ENCODE results near the gene ANKRA2.
A peak's percentile ranks its signal among the peaks of the same experiment; 100 is the strongest.
"Not testable (repeated sequence)": the region's sequence is repeated elsewhere in the genome, so short reads cannot be mapped to it uniquely, and the experiment has no call there.

The ANKRA2 gene

GRCh38 chr5:73534011-73534644 lies 31.3 kb downstream of the ANKRA2 start:
- CTCF ChIA-PET: interaction anchor here (3.9 to 4.9 kb wide), 2 partner anchors 13 to 16 kb away, joined by 22 to 51 read pairs; no protein-coding TSS in a partner anchor
- Mint-ChIP-seq H3K36me3 (no peaks in the 10 kb centered on the region), H3K4me3 (no peak overlapping the region), H3K4me1 (no peaks in the 10 kb centered on the region), H3K9me3 (no peaks in the 10 kb centered on the region), H3K27ac (no peak overlapping the region), H3K27me3 (peaks cover 36% of the 10 kb centered on the region)
- DNase-seq: no peak

- Mint-ChIP-seq H3K27me3 (peaks cover 42% of the 10 kb centered on the region), H3K27ac (no peak overlapping the region), H3K4me3 (no peak overlapping the region), H3K9me3 (no peaks in the 10 kb centered on the region), H3K4me1 (no peaks in the 10 kb centered on the region), H3K36me3 (no peaks in the 10 kb centered on the region)
- DNase-seq: no peak
- CTCF ChIA-PET: no interaction called here
Measured at GRCh38 chr5:73532195-73532594, 33.2 kb downstream of the ANKRA2 start.

GRCh38 chr5:73531356-73531755 lies 34.1 kb downstream of the ANKRA2 start:
- Mint-ChIP-seq H3K4me1 (no peaks in the 10 kb centered on the region), H3K9me3 (no peaks in the 10 kb centered on the region), H3K4me3 (no peak overlapping the region), H3K27ac (no peak overlapping the region), H3K27me3 (peaks cover 46% of the 10 kb centered on the region), H3K36me3 (no peaks in the 10 kb centered on the region)
- no peak for DNase-seq
- CTCF ChIA-PET: interaction anchor here (1.6 kb wide), 1 partner anchor 10 kb away, joined by 4 read pairs; no protein-coding TSS in a partner anchor

GRCh38 chr5:73529081-73529480 lies 36.4 kb downstream of the ANKRA2 start:
- no peaks in the 10 kb centered on the region for H3K4me1 Mint-ChIP-seq
- CTCF ChIA-PET: no interaction called here
- H3K27me3 Mint-ChIP-seq: peaks cover 44% of the 10 kb centered on the region
- H3K9me3 Mint-ChIP-seq: no peaks in the 10 kb centered on the region
- H3K27ac Mint-ChIP-seq: no peak overlapping the region
- no peak for DNase-seq
- no peak overlapping the region for H3K4me3 Mint-ChIP-seq
- no peaks in the 10 kb centered on the region for H3K36me3 Mint-ChIP-seq

GRCh38 chr5:73528248-73528647 lies 37.2 kb downstream of the ANKRA2 start:
- Mint-ChIP-seq H3K9me3 (no peaks in the 10 kb centered on the region), H3K4me3 (no peak overlapping the region), H3K27ac (no peak overlapping the region), H3K36me3 (no peaks in the 10 kb centered on the region), H3K4me1 (no peaks in the 10 kb centered on the region), H3K27me3 (peaks cover 40% of the 10 kb centered on the region)
- DNase-seq: no peak
- CTCF ChIA-PET: no interaction called here

- CTCF ChIA-PET: interaction anchor here (1.1 to 2.4 kb wide), 4 partner anchors 11 to 65 kb away, joined by 3 to 23 read pairs (median 4); no protein-coding TSS in a partner anchor
- H3K4me1 Mint-ChIP-seq: no peaks in the 10 kb centered on the region
- H3K27ac Mint-ChIP-seq: no peak overlapping the region
- peaks cover 26% of the 10 kb centered on the region for H3K27me3 Mint-ChIP-seq
- no peak for DNase-seq
- no peaks in the 10 kb centered on the region for H3K9me3 Mint-ChIP-seq
- no peak overlapping the region for H3K4me3 Mint-ChIP-seq
- no peaks in the 10 kb centered on the region for H3K36me3 Mint-ChIP-seq
Measured at GRCh38 chr5:73525606-73526203, 39.7 kb downstream of the ANKRA2 start.

GRCh38 chr5:73523861-73524260 lies 41.6 kb downstream of the ANKRA2 start:
- no peak overlapping the region for H3K4me3 Mint-ChIP-seq
- peaks cover 25% of the 10 kb centered on the region for H3K27me3 Mint-ChIP-seq
- no peak for DNase-seq
- no peaks in the 10 kb centered on the region for H3K9me3 Mint-ChIP-seq
- H3K27ac Mint-ChIP-seq: no peak overlapping the region
- CTCF ChIA-PET: interaction anchor here (1.6 kb wide), 1 partner anchor 269 kb away, joined by 3 read pairs; no protein-coding TSS in a partner anchor
- H3K4me1 Mint-ChIP-seq: peaks cover 8% of the 10 kb centered on the region
- H3K36me3 Mint-ChIP-seq: no peaks in the 10 kb centered on the region

- Mint-ChIP-seq H3K4me3 (no peak overlapping the region), H3K9me3 (no peaks in the 10 kb centered on the region), H3K27ac (no peak overlapping the region), H3K27me3 (peaks cover 21% of the 10 kb centered on the region), H3K4me1 (peaks cover 8% of the 10 kb centered on the region), H3K36me3 (no peaks in the 10 kb centered on the region)
- CTCF ChIA-PET: interaction anchor here (1.6 to 4.3 kb wide), 2 partner anchors 13 to 270 kb away, joined by 3 to 51 read pairs; no protein-coding TSS in a partner anchor
- DNase-seq: no peak
Measured at GRCh38 chr5:73522989-73523388, 42.5 kb downstream of the ANKRA2 start.

GRCh38 chr5:73519531-73520283 lies 45.7 kb downstream of the ANKRA2 start:
- H3K9me3 Mint-ChIP-seq: no peaks in the 10 kb centered on the region
- CTCF ChIA-PET: interaction anchor here (0.6 to 4.3 kb wide), 12 partner anchors 9 to 274 kb away, joined by 3 to 51 read pairs (median 3); no protein-coding TSS in a partner anchor
- DNase-seq: peak; percentile 81
- H3K36me3 Mint-ChIP-seq: no peaks in the 10 kb centered on the region
- peak overlapping the region; percentile 39 for H3K27ac Mint-ChIP-seq
- H3K27me3 Mint-ChIP-seq: peaks cover 5% of the 10 kb centered on the region
- peak overlapping the region; percentile 40 for H3K4me3 Mint-ChIP-seq
- peaks cover 8% of the 10 kb centered on the region for H3K4me1 Mint-ChIP-seq

- Mint-ChIP-seq H3K27ac (no peak overlapping the region), H3K27me3 (peaks cover 5% of the 10 kb centered on the region), H3K4me1 (peaks cover 8% of the 10 kb centered on the region), H3K9me3 (no peaks in the 10 kb centered on the region), H3K36me3 (no peaks in the 10 kb centered on the region), H3K4me3 (no peak overlapping the region)
- no peak for DNase-seq
- CTCF ChIA-PET: no interaction called here
Measured at GRCh38 chr5:73515232-73515631, 50.2 kb downstream of the ANKRA2 start.

GRCh38 chr5:73514418-73514817 lies 51.0 kb downstream of the ANKRA2 start:
- peaks cover 3% of the 10 kb centered on the region for H3K4me1 Mint-ChIP-seq
- CTCF ChIA-PET: no interaction called here
- H3K27ac Mint-ChIP-seq: no peak overlapping the region
- no peak overlapping the region for H3K4me3 Mint-ChIP-seq
- H3K9me3 Mint-ChIP-seq: no peaks in the 10 kb centered on the region
- no peak for DNase-seq
- no peaks in the 10 kb centered on the region for H3K27me3 Mint-ChIP-seq
- H3K36me3 Mint-ChIP-seq: no peaks in the 10 kb centered on the region

GRCh38 chr5:73513996-73514395 lies 51.4 kb downstream of the ANKRA2 start:
- CTCF ChIA-PET: no interaction called here
- Mint-ChIP-seq H3K27me3 (no peaks in the 10 kb centered on the region), H3K9me3 (no peaks in the 10 kb centered on the region), H3K4me1 (no peaks in the 10 kb centered on the region), H3K36me3 (no peaks in the 10 kb centered on the region), H3K4me3 (no peak overlapping the region), H3K27ac (no peak overlapping the region)
- no peak for DNase-seq

- not testable (repeated sequence) for H3K4me3 Mint-ChIP-seq, DNase-seq, H3K27me3 Mint-ChIP-seq, H3K27ac Mint-ChIP-seq, H3K4me1 Mint-ChIP-seq, H3K9me3 Mint-ChIP-seq
- H3K36me3 Mint-ChIP-seq: peaks cover 27% of the 10 kb centered on the region
- CTCF ChIA-PET: interaction anchor here (1.2 kb wide), 1 partner anchor 11 kb away, joined by 3 read pairs; no protein-coding TSS in a partner anchor
Measured at GRCh38 chr5:73508521-73508920, 56.9 kb downstream of the ANKRA2 start.

- CTCF ChIA-PET: interaction anchor here (1.1 kb wide), 2 partner anchors 12 to 30 kb away, joined by 3 to 4 read pairs; no protein-coding TSS in a partner anchor
- no peaks in the 10 kb centered on the region for H3K9me3 Mint-ChIP-seq
- H3K27ac Mint-ChIP-seq: no peak overlapping the region
- H3K27me3 Mint-ChIP-seq: no peaks in the 10 kb centered on the region
- DNase-seq: no peak
- H3K4me1 Mint-ChIP-seq: peaks cover 9% of the 10 kb centered on the region
- H3K36me3 Mint-ChIP-seq: peaks cover 40% of the 10 kb centered on the region
- no peak overlapping the region for H3K4me3 Mint-ChIP-seq
Measured at GRCh38 chr5:73507062-73507461, 58.4 kb downstream of the ANKRA2 start.
